PC-3 (cell line): ENCODE results near the gene MRPS14. TPM values are rescaled to one million over a fixed set of nuclear protein-coding genes. Genes with fewer than 3 reads are reported as not detected.

ENCODE experiments used
- ATAC-seq: fragments of 200-7000 bp; cut with Tn5 transposase; 2 replicates; pipeline ENCODE4 v1.9.1; 2020; ENCODE audit warnings: mild to moderate bottlenecking, moderate library complexity
- BruUV-seq: library from RNA; stranded (reverse); fragments of 400-500 nt; replicated peaks from 2 replicates; lab custom pipeline; 2021; lab: Mats Ljungman, UMichigan
- CTCF ChIA-PET: fragments of 300-600 bp; sonication (Branson Sonifier 250); formaldehyde crosslinking; loops from one replicate; lab custom pipeline; 2022; ENCODE audit warnings: antibody characterized with exemption; lab: Charles Lee
- POLR2A ChIA-PET: fragments of 300-600 bp; sonication (Branson Sonifier 250); formaldehyde crosslinking; loops from one replicate; lab custom pipeline; 2022; ENCODE audit warnings: antibody characterized with exemption; ENCODE audit not compliant: unreplicated experiment; lab: Charles Lee
- DNase-seq: peaks from one replicate; pipeline ENCODE4 v3.0.0-alpha.2; 2015
- H2AFZ ChIP-seq: fragments of 300-600 bp; sonication (generic); 2 replicates; pipeline ENCODE4 v1.6.0; 2016; ENCODE audit warnings: antibody characterized with exemption, low read length
- H3F3A ChIP-seq: fragments of 300-600 bp; sonication (generic); one replicate; pipeline ENCODE4 v1.6.0; 2017; ENCODE audit warnings: antibody characterized with exemption, low read length, control low read depth, mild to moderate bottlenecking; ENCODE audit not compliant: unreplicated experiment
- H3K27ac ChIP-seq: fragments of 300-600 bp; sonication (generic); 2 replicates; pipeline ENCODE4 v1.5.1; 2016; ENCODE audit warnings: mild to moderate bottlenecking, low read length
- H3K27me3 ChIP-seq: fragments of 300-600 bp; sonication (generic); 2 replicates; pipeline ENCODE4 v1.6.1; 2016; ENCODE audit warnings: low read length, mixed read lengths
- H3K36me3 ChIP-seq: fragments of 300-600 bp; sonication (generic); 2 replicates; pipeline ENCODE4 v1.6.1; 2016; ENCODE audit warnings: low read depth, mixed run types, low read length, mixed read lengths
- H3K4me1 ChIP-seq: fragments of 300-600 bp; sonication (generic); 2 replicates; pipeline ENCODE4 v1.5.1; 2016; ENCODE audit warnings: low read length; ENCODE audit not compliant: insufficient read depth
- H3K4me2 ChIP-seq: fragments of 300-600 bp; sonication (generic); 2 replicates; pipeline ENCODE4 v1.6.0; 2016; ENCODE audit warnings: low read length
- H3K4me3 ChIP-seq: fragments of 300-600 bp; sonication (generic); 2 replicates; pipeline ENCODE4 v1.5.1; 2016; ENCODE audit warnings: mild to moderate bottlenecking, low read length, mixed read lengths
- H3K79me2 ChIP-seq: fragments of 300-600 bp; sonication (generic); 2 replicates; pipeline ENCODE4 v1.6.1; 2017; ENCODE audit warnings: low read length, mixed read lengths
- H3K9ac ChIP-seq: fragments of 300-600 bp; sonication (generic); 2 replicates; pipeline ENCODE4 v1.6.0; 2016; ENCODE audit warnings: mild to moderate bottlenecking, low read length
- H3K9me2 ChIP-seq: fragments of 300-600 bp; sonication (generic); replicated peaks from 2 replicates; pipeline ENCODE4 v1.6.1; 2016; ENCODE audit warnings: mixed run types, low read length, mixed read lengths
- H3K9me3 ChIP-seq: fragments of 300-600 bp; sonication (generic); 2 replicates; pipeline ENCODE4 v1.6.1; 2016; ENCODE audit warnings: low read length, mixed read lengths
- H4K20me1 ChIP-seq: fragments of 300-600 bp; sonication (generic); 2 replicates; pipeline ENCODE4 v1.6.1; 2016; ENCODE audit warnings: low read length, mixed read lengths
- CTCF ChIP-seq: fragments of 300-600 bp; sonication (generic); conservative IDR thresholded peaks from 2 replicates; pipeline ENCODE4 v1.5.1; 2017; ENCODE audit warnings: antibody characterized with exemption, low read depth, mild to moderate bottlenecking, low read length
- EZH2 ChIP-seq: fragments of 300-600 bp; sonication (generic); IDR thresholded peaks from one replicate; pipeline ENCODE4 v1.6.1; 2017; ENCODE audit warnings: antibody characterized with exemption, mild to moderate bottlenecking, low read length; ENCODE audit not compliant: unreplicated experiment
- EZH2phosphoT487 ChIP-seq: fragments of 300-600 bp; sonication (generic); IDR thresholded peaks from 2 replicates; pipeline ENCODE4 v1.6.1; 2018; ENCODE audit warnings: mild to moderate bottlenecking, antibody characterized with exemption, low read length, borderline replicate concordance
- intact Hi-C: fragments of 100-400 bp; cut with micrococcal nuclease; formaldehyde crosslinking; loops from 2 replicates; pipeline ENCODE4 v1.9.0; 2023
- total RNA-seq: library from RNA; depleted of rRNA; stranded (reverse); fragments of >200 nt; gene quantifications from 2 replicates; pipeline ENCODE4 v1.2.3, GENCODE V29; 2014

Gene MRPS14
- total RNA-seq, 1 experiment from 2014 or later = 21.8 TPM

- DNase-seq (no peak), ATAC-seq (no peak)
- Histone ChIP-seq H3K9ac (no peak overlapping the region), H2AFZ (no peak overlapping the region), H3K36me3 (no peaks in the 10 kb centered on the region), H3K27me3 (peaks cover 4% of the 10 kb centered on the region; the same call in 1 of the 2 replicates), H3K79me2 (no peaks in the 10 kb centered on the region), H3F3A (no peaks in the 10 kb centered on the region), H3K27ac (no peak overlapping the region), H3K4me3 (no peak overlapping the region), H3K9me2 (no peaks in the 10 kb centered on the region), H4K20me1 (no peaks in the 10 kb centered on the region), H3K4me1 (no peaks in the 10 kb centered on the region), H3K4me2 (no peak overlapping the region), H3K9me3 (no peaks in the 10 kb centered on the region)
- intact Hi-C loops = no loop called here
- no TSS peak for BruUV-seq
- POLR2A ChIA-PET = no interaction called here
- TF ChIP-seq EZH2 (no peak), EZH2phosphoT487 (no peak), CTCF (no peak)
- CTCF ChIA-PET = no interaction called here
Observed at GRCh38 chr1:175043824-175044223, 20.6 kb upstream of the MRPS14 start.

- no TSS peak for BruUV-seq
- H3K9me3 ChIP-seq = no peaks in the 10 kb centered on the region
- H2AFZ ChIP-seq = no peak overlapping the region
- H3K27ac ChIP-seq = no peak overlapping the region
- H3K27me3 ChIP-seq = no peaks in the 10 kb centered on the region
- H3K4me1 ChIP-seq = no peaks in the 10 kb centered on the region
- intact Hi-C loops = no loop called here
- H3K79me2 ChIP-seq = no peaks in the 10 kb centered on the region
- no peak overlapping the region for H3K4me3 ChIP-seq
- H3K9ac ChIP-seq = no peak overlapping the region
- ATAC-seq (no peak), DNase-seq (no peak)
- H3K9me2 ChIP-seq = no peaks in the 10 kb centered on the region
- H3K36me3 ChIP-seq = no peaks in the 10 kb centered on the region
- no peaks in the 10 kb centered on the region for H3F3A ChIP-seq
- H3K4me2 ChIP-seq = no peak overlapping the region
- TF ChIP-seq EZH2phosphoT487 (no peak), CTCF (no peak), EZH2 (no peak)
- H4K20me1 ChIP-seq = no peaks in the 10 kb centered on the region
- CTCF ChIA-PET = no interaction called here
- POLR2A ChIA-PET = no interaction called here
Observed at GRCh38 chr1:175042650-175043049, 19.4 kb upstream of the MRPS14 start.

- intact Hi-C loops = no loop called here
- H3K9ac ChIP-seq = no peak overlapping the region
- H3K27ac ChIP-seq = no peak overlapping the region
- no peak for DNase-seq
- H3K36me3 ChIP-seq = no peaks in the 10 kb centered on the region
- ATAC-seq = no peak
- H3K4me3 ChIP-seq = no peak overlapping the region
- no peaks in the 10 kb centered on the region for H3K79me2 ChIP-seq
- BruUV-seq = no TSS peak
- POLR2A ChIA-PET = no interaction called here
- H3K9me2 ChIP-seq = no peaks in the 10 kb centered on the region
- no peaks in the 10 kb centered on the region for H3K27me3 ChIP-seq
- H2AFZ ChIP-seq = no peak overlapping the region
- TF ChIP-seq CTCF = no peak
- TF ChIP-seq EZH2phosphoT487 = no peak
- no peak for TF ChIP-seq EZH2
- CTCF ChIA-PET = no interaction called here
- no peaks in the 10 kb centered on the region for H3K9me3 ChIP-seq
- H4K20me1 ChIP-seq = no peaks in the 10 kb centered on the region
- H3K4me2 ChIP-seq = no peak overlapping the region
- H3F3A ChIP-seq = no peaks in the 10 kb centered on the region
- no peaks in the 10 kb centered on the region for H3K4me1 ChIP-seq
Observed at GRCh38 chr1:175040324-175040879, 17.2 kb upstream of the MRPS14 start.
